Epithelial cell of proximal tubule (primary cell): ENCODE measurements around the gene PSMB1. TPM values are rescaled to one million over a fixed set of nuclear protein-coding genes. Genes with fewer than 3 reads are reported as not detected.
"Not testable (repeated sequence)": the region's sequence is repeated elsewhere in the genome, so short reads cannot be mapped to it uniquely, and the experiment has no call there.

Source experiments
- DNase-seq: peaks from one replicate; pipeline ENCODE4 v3.0.0-alpha.2; 2011; ENCODE audit warnings: low read depth
- H3K4me3 ChIP-seq: 2 replicates; pipeline ENCODE4 v1.5.1; 2011; ENCODE audit warnings: low read depth, mild to moderate bottlenecking, low read length
- total RNA-seq: library from RNA; depleted of rRNA; stranded (reverse); fragments of >200 nt; gene quantifications from 2 replicates; pipeline ENCODE4 v1.2.3, GENCODE V29; 2015
- TF ChIP-seq, protein P1 (sequence below): conservative IDR thresholded peaks from 2 replicates; pipeline ENCODE4 v1.5.1; 2012; ENCODE audit warnings: low read depth, mild to moderate bottlenecking, low read length

PSMB1 gene
- total RNA-seq, 1 donor from 2014 or later = 282 TPM

DNA sequence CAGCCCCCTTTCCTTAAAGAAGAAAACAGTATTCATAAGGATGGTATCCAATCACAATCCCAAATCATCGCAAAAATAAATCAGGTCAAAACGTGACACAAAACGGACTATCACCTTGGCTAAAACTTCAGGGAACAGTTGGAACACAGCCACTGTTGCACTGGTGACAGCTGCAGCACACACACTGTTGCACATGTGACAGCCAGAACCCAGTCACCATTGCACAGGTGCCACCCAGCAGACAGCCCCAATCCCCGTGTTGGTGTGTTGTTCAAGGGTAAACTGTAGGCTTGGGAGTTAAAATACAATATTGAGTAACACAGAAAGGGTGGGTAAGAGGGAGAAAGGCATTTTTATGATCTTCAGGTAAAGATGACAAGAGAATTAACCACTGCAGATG lies 15.8 kb downstream of the PSMB1 start:
- no peak for DNase-seq
- H3K4me3 ChIP-seq = no peak overlapping the region
- TF ChIP-seq, protein P1, sequence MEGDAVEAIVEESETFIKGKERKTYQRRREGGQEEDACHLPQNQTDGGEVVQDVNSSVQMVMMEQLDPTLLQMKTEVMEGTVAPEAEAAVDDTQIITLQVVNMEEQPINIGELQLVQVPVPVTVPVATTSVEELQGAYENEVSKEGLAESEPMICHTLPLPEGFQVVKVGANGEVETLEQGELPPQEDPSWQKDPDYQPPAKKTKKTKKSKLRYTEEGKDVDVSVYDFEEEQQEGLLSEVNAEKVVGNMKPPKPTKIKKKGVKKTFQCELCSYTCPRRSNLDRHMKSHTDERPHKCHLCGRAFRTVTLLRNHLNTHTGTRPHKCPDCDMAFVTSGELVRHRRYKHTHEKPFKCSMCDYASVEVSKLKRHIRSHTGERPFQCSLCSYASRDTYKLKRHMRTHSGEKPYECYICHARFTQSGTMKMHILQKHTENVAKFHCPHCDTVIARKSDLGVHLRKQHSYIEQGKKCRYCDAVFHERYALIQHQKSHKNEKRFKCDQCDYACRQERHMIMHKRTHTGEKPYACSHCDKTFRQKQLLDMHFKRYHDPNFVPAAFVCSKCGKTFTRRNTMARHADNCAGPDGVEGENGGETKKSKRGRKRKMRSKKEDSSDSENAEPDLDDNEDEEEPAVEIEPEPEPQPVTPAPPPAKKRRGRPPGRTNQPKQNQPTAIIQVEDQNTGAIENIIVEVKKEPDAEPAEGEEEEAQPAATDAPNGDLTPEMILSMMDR = no peak

DNA sequence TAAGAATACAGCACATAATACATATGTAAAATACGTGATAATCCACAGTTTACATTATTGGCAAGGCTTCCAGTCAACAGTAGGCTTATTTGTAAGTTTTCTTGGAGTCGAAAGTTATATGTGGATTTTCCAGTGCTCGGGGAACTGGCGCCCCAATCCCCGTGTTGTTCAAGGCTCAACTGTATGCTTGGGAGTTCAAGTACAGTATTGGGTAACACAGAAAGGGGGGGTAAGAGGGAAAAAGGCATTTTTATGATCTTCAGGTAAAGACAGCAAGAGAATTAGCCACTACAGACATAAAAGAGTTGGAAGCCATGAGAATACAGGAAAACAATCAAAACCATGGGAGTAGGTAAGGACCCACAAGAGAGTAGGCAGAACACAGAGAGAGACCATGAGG lies 16.4 kb downstream of the PSMB1 start:
- no peak for DNase-seq
- TF ChIP-seq, protein P1 = no peak
- H3K4me3 ChIP-seq = no peak overlapping the region

DNA sequence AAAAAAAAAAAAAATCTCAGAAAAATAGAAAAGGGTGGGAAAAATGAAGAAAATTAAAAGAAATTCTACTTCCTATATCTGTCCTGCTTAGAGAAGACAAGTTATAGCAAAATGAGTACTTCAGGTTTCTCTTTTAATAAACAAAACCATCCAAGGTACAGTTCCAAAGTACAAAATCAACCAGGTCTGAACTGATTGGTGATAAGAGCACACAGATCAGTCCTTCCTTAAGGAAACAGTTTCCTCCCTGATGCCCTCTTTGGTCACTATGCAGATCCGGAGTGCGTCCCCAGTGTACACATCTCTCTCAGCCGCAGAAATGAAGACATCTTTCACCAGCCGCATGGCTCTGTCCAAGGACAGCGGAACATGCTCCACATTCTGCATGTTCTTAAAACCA lies 18.1 kb downstream of the PSMB1 start:
- no peak for DNase-seq
- no peak overlapping the region for H3K4me3 ChIP-seq
- TF ChIP-seq, protein P1 = no peak

DNA sequence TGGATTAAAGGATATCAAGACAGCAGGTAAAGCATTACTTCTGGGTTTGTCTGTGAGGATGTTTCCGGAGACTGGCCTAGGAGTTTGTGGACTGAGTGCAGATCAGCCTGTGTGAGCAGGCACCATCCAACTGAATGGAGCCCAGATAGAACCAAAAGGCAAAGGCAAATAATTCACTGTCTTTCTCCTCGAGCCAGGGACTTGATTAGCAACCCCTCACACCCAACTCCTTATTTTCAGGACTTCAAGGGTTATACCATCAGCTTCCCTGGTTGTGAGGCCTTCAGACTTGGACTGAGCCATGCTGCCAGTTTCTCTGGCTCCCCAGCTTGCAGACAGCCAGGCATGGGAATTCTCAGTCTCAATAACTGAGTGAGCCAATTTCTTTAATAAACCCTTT lies 19.3 kb downstream of the PSMB1 start:
- TF ChIP-seq, protein P1 = no peak
- no peak for DNase-seq
- H3K4me3 ChIP-seq = no peak overlapping the region

DNA sequence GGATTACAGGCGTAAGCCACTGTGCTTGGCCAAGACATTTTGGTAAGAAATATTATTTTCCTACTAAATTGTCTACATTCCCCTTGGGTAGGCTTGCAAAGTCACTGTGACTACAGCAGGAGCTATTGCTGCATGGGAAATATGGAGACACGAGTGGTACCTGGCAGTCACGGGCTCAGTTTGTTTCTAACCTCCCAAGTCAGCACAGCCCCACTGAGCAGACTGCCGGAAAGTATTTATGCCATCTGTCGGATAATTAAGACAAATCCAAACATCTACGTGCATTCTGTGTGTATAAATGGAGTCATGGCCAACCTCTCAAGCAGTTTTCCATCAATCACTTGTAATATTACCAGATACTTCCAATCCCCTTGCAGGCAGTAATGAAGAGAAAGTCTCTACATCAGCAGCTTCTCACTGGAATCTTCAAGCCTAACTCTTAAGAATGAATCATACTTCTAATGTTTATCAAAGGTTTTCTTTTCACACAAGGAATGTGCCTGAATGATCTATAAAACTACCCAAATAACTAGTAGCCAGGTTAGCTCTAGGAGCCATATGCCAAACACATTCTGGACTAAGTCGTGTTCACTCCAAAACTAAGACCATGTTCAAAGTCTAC lies 20.1 kb downstream of the PSMB1 start:
- DNase-seq = no peak

DNA sequence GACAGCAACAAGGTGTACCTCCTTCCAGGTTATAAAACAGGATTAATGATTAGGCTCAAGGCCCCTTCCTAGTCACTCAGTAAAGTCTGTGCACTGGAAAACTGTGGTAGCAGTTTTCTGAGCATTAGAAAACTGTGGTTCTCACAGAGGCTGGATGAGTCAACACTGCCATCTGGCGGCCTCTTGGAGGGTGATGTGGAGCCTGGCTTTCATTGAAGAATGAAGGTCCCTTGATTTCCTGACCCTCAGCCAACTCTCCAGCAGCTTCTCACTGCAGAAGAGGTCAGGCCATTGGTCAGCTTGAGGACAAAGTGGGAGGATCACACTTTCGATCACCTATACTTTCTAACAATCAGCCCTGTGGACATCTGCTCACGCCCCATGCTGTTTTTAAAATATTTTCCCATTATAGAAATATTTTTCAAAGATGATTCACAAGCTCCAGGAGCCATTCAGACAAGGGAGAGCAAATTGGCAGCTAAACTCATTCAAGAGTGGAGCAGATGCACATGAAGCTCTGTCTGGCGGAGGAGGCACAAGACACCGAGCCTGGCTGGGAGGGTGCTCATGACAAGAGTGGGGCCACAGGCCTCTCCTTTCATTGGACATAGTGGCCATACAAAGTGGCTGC lies 23.2 kb downstream of the PSMB1 start:
- H3K4me3 ChIP-seq = no peak overlapping the region
- DNase-seq = no peak
- TF ChIP-seq, protein P1 = peak; percentile 97

More for the DNA sequence above, 20.1 kb downstream of the PSMB1 start:
- TF ChIP-seq, protein P1 = no peak
- H3K4me3 ChIP-seq = no peak overlapping the region

DNA sequence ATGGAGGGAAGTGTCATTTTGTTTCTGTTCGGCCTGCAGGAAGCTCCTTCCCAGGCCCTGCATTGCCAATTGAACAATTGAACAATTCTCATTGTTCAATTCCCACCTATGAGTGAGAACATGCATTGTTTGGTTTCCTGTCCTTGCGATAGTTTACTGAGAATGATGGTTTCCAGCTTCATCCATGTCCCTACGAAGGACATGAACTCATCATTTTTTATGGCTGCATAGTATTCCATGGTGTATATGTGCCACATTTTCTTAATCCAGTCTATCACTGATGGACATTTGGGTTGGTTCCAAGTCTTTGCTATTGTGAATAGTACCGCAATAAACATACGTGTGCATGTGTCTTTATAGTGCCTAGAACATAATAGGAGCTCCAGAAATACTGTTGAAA lies 25.1 kb downstream of the PSMB1 start:
- H3K4me3 ChIP-seq, DNase-seq: not testable (repeated sequence)
